Measurements from ENCODE around the gene ZNF407.

Gene ZNF407

GRCh38 chr18:75090336-75090735 is 492.7 kb downstream of the ZNF407 start:
- no peak overlapping the region for H3K27ac ChIP-seq (ENCODE audit: low read depth, low read length)
- no peaks in the 10 kb centered on the region for H3K36me3 ChIP-seq (ENCODE audit: control insufficient read depth, low read length)
- H3K4me2 ChIP-seq (ENCODE audit: low read length): no peak overlapping the region
- H3K79me2 ChIP-seq (ENCODE audit: control insufficient read depth, low read length): no peaks in the 10 kb centered on the region
- no peaks in the 10 kb centered on the region for H4K20me1 ChIP-seq (ENCODE audit: control insufficient read depth, insufficient read depth, low read depth, low read length)
- H3K9me3 ChIP-seq (ENCODE audit: control insufficient read depth, insufficient read depth, low read length): peaks cover 19% of the 10 kb centered on the region; the same call in 1 of the 2 replicates
- no peaks in the 10 kb centered on the region for H3K4me1 ChIP-seq (ENCODE audit: control insufficient read depth, low read length)
- 0 out of 2 replicates have a peak, but pooled peaks cover 2% of the 10 kb centered on the region for H3K27me3 ChIP-seq (ENCODE audit: control insufficient read depth, low read length)
- no peak overlapping the region for H3K4me3 ChIP-seq (ENCODE audit: low read length)
- TF ChIP-seq CTCF (IDR thresholded peaks at IDR 0.05; ENCODE audit: low read depth, low read length, poor library complexity, severe bottlenecking) (no peak), EZH2phosphoT487 (IDR thresholded peaks at IDR 0.05; ENCODE audit: borderline replicate concordance, low read length) (no peak)
- H3K9me2 ChIP-seq (replicated peaks; ENCODE audit: control insufficient read depth, low read length): no peaks in the 10 kb centered on the region
- H3F3A ChIP-seq (ENCODE audit: control insufficient read depth, insufficient read depth): no peaks in the 10 kb centered on the region

- H3K27me3 ChIP-seq (ENCODE audit: control insufficient read depth, low read length): 0 out of 2 replicates have a peak, but pooled peaks cover under 1% of the 10 kb centered on the region
- no peaks in the 10 kb centered on the region for H3K36me3 ChIP-seq (ENCODE audit: control insufficient read depth, low read length)
- TF ChIP-seq CTCF (IDR thresholded peaks at IDR 0.05; ENCODE audit: low read depth, low read length, poor library complexity, severe bottlenecking) (no peak), EZH2phosphoT487 (IDR thresholded peaks at IDR 0.05; ENCODE audit: borderline replicate concordance, low read length) (no peak)
Observed at GRCh38 chr18:75097491-75098225, 500.0 kb downstream of the ZNF407 start.

GRCh38 chr18:75100832-75101630 is 503.4 kb downstream of the ZNF407 start:
- Histone ChIP-seq H3K27me3 (ENCODE audit: control insufficient read depth, low read length) (no peaks in the 10 kb centered on the region), H3K79me2 (ENCODE audit: control insufficient read depth, low read length) (no peaks in the 10 kb centered on the region), H3K36me3 (ENCODE audit: control insufficient read depth, low read length) (no peaks in the 10 kb centered on the region), H3K4me2 (ENCODE audit: low read length) (no peak overlapping the region), H3K4me1 (ENCODE audit: control insufficient read depth, low read length) (no peaks in the 10 kb centered on the region), H3K27ac (ENCODE audit: low read depth, low read length) (no peak overlapping the region), H3K4me3 (ENCODE audit: low read length) (no peak overlapping the region), H3K9me2 (replicated peaks; ENCODE audit: control insufficient read depth, low read length) (no peaks in the 10 kb centered on the region), H3K9me3 (ENCODE audit: control insufficient read depth, insufficient read depth, low read length) (peaks cover 2% of the 10 kb centered on the region; the same call in 1 of the 2 replicates), H3F3A (ENCODE audit: control insufficient read depth, insufficient read depth) (no peaks in the 10 kb centered on the region), H4K20me1 (ENCODE audit: control insufficient read depth, insufficient read depth, low read depth, low read length) (no peaks in the 10 kb centered on the region)
- TF ChIP-seq CTCF (IDR thresholded peaks at IDR 0.05; ENCODE audit: low read depth, low read length, poor library complexity, severe bottlenecking) (no peak), EZH2phosphoT487 (IDR thresholded peaks at IDR 0.05; ENCODE audit: borderline replicate concordance, low read length) (no peak)

More at GRCh38 chr18:75097491-75098225, 500.0 kb downstream of the ZNF407 start:
- Histone ChIP-seq H3K4me2 (ENCODE audit: low read length) (no peak overlapping the region), H3F3A (ENCODE audit: control insufficient read depth, insufficient read depth) (no peaks in the 10 kb centered on the region), H3K9me2 (replicated peaks; ENCODE audit: control insufficient read depth, low read length) (no peaks in the 10 kb centered on the region), H3K4me3 (ENCODE audit: low read length) (no peak overlapping the region), H3K27ac (ENCODE audit: low read depth, low read length) (no peak overlapping the region), H4K20me1 (ENCODE audit: control insufficient read depth, insufficient read depth, low read depth, low read length) (no peaks in the 10 kb centered on the region), H3K79me2 (ENCODE audit: control insufficient read depth, low read length) (no peaks in the 10 kb centered on the region), H3K9me3 (ENCODE audit: control insufficient read depth, insufficient read depth, low read length) (peaks cover 2% of the 10 kb centered on the region; the same call in 1 of the 2 replicates), H3K4me1 (ENCODE audit: control insufficient read depth, low read length) (no peaks in the 10 kb centered on the region)
